ENCODE measurements around the gene PURA.

The PURA gene

GRCh38 chr5:140134277-140134935 lies 20.5 kb downstream of the PURA start:
- Histone ChIP-seq H3K79me1 (ENCODE audit: low read length) (no peaks in the 10 kb centered on the region), H2BK5ac (ENCODE audit: low read length) (no peak overlapping the region), H2BK15ac (replicated peaks; ENCODE audit: low read depth) (no peak overlapping the region), H3K4me2 (ENCODE audit: low read length) (no peak overlapping the region), H2BK120ac (ENCODE audit: low read depth, low read length) (no peak overlapping the region), H3K56ac (ENCODE audit: low read length) (no peak overlapping the region), H4K8ac (ENCODE audit: low read depth, low read length) (no peak overlapping the region), H4K5ac (ENCODE audit: low read length) (no peak overlapping the region), H3K4me3 (ENCODE audit: low read length) (no peak overlapping the region), H3K4me1 (ENCODE audit: control insufficient read depth, low read depth, low read length) (peaks cover 6% of the 10 kb centered on the region), H3K36me3 (ENCODE audit: control insufficient read depth, insufficient read depth, low read length) (no peaks in the 10 kb centered on the region), H3K27me3 (ENCODE audit: insufficient read depth, low read length, poor library complexity) (no peaks in the 10 kb centered on the region), H3K27ac (ENCODE audit: low read depth, low read length) (no peak overlapping the region), H3K9ac (ENCODE audit: low read length) (no peak overlapping the region), H3K79me2 (ENCODE audit: control insufficient read depth, insufficient read depth, low read length) (no peaks in the 10 kb centered on the region), H3K18ac (ENCODE audit: low read length) (no peak overlapping the region), H3K4ac (ENCODE audit: low read depth, low read length) (no peak overlapping the region), H2AK5ac (ENCODE audit: low read length) (no peak overlapping the region), H3K23ac (ENCODE audit: low read length) (no peak overlapping the region)
- WGBS (ENCODE audit: extremely low coverage, insufficient coverage, low lambda C conversion rate) = no CpG with 5 or more reads among the region's 2 CpGs
- DNase-seq = no peak

- no peak overlapping the region for H2AK5ac ChIP-seq (ENCODE audit: low read length)
- DNase-seq = no peak
- no peak overlapping the region for H4K5ac ChIP-seq (ENCODE audit: low read length)
- no peak overlapping the region for H2BK15ac ChIP-seq (replicated peaks; ENCODE audit: low read depth)
- H2BK120ac ChIP-seq (ENCODE audit: low read depth, low read length) = no peak overlapping the region
- H3K36me3 ChIP-seq (ENCODE audit: control insufficient read depth, insufficient read depth, low read length) = no peaks in the 10 kb centered on the region
- peaks cover 6% of the 10 kb centered on the region for H3K4me1 ChIP-seq (ENCODE audit: control insufficient read depth, low read depth, low read length)
- H3K4ac ChIP-seq (ENCODE audit: low read depth, low read length) = no peak overlapping the region
- no peak overlapping the region for H3K4me2 ChIP-seq (ENCODE audit: low read length)
- no peak overlapping the region for H3K9ac ChIP-seq (ENCODE audit: low read length)
- no peaks in the 10 kb centered on the region for H3K79me2 ChIP-seq (ENCODE audit: control insufficient read depth, insufficient read depth, low read length)
- no peaks in the 10 kb centered on the region for H3K79me1 ChIP-seq (ENCODE audit: low read length)
- no peak overlapping the region for H3K23ac ChIP-seq (ENCODE audit: low read length)
- H3K4me3 ChIP-seq (ENCODE audit: low read length) = no peak overlapping the region
- H3K56ac ChIP-seq (ENCODE audit: low read length) = no peak overlapping the region
- no peaks in the 10 kb centered on the region for H3K27me3 ChIP-seq (ENCODE audit: insufficient read depth, low read length, poor library complexity)
- no peak overlapping the region for H3K27ac ChIP-seq (ENCODE audit: low read depth, low read length)
- no peak overlapping the region for H4K8ac ChIP-seq (ENCODE audit: low read depth, low read length)
- H2BK5ac ChIP-seq (ENCODE audit: low read length) = no peak overlapping the region
- no peak overlapping the region for H3K18ac ChIP-seq (ENCODE audit: low read length)
Observed at GRCh38 chr5:140135127-140135526, 21.2 kb downstream of the PURA start.

DNA sequence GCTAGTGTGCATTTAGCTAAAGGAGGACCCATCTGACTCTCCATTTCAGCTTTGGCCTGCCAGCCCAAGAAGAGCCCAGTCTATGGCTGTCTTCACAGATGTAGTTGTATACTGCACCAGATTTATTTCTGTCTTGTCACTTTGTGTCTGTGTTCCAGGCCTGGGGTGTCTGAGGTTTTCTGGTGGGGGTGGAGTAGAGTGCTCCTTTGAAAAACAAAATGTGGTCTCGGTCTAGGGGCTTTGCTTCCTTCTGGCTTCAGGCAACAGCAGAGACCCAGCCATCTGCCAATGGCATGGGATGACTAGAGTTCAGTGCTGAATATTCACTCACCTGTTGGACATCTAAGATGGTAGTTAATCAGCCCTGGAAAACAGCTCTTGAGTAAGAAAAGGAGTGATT lies 22.7 kb downstream of the PURA start:
- Histone ChIP-seq H3K4me2 (ENCODE audit: low read length) (no peak overlapping the region), H3K79me1 (ENCODE audit: low read length) (no peaks in the 10 kb centered on the region), H3K27me3 (ENCODE audit: insufficient read depth, low read length, poor library complexity) (no peaks in the 10 kb centered on the region), H3K56ac (ENCODE audit: low read length) (no peak overlapping the region), H4K5ac (ENCODE audit: low read length) (no peak overlapping the region), H2AK5ac (ENCODE audit: low read length) (no peak overlapping the region), H3K4me3 (ENCODE audit: low read length) (no peak overlapping the region), H3K9ac (ENCODE audit: low read length) (no peak overlapping the region), H2BK15ac (replicated peaks; ENCODE audit: low read depth) (no peak overlapping the region), H3K4ac (ENCODE audit: low read depth, low read length) (no peak overlapping the region), H3K18ac (ENCODE audit: low read length) (no peak overlapping the region), H3K27ac (ENCODE audit: low read depth, low read length) (no peak overlapping the region), H3K4me1 (ENCODE audit: control insufficient read depth, low read depth, low read length) (peaks cover 2% of the 10 kb centered on the region), H3K36me3 (ENCODE audit: control insufficient read depth, insufficient read depth, low read length) (no peaks in the 10 kb centered on the region), H2BK5ac (ENCODE audit: low read length) (no peak overlapping the region), H2BK120ac (ENCODE audit: low read depth, low read length) (no peak overlapping the region), H3K79me2 (ENCODE audit: control insufficient read depth, insufficient read depth, low read length) (no peaks in the 10 kb centered on the region), H3K23ac (ENCODE audit: low read length) (no peak overlapping the region), H4K8ac (ENCODE audit: low read depth, low read length) (no peak overlapping the region)
- WGBS (ENCODE audit: extremely low coverage, insufficient coverage, low lambda C conversion rate) = no CpG with 5 or more reads among the region's 1 CpG
- no peak for DNase-seq

DNA sequence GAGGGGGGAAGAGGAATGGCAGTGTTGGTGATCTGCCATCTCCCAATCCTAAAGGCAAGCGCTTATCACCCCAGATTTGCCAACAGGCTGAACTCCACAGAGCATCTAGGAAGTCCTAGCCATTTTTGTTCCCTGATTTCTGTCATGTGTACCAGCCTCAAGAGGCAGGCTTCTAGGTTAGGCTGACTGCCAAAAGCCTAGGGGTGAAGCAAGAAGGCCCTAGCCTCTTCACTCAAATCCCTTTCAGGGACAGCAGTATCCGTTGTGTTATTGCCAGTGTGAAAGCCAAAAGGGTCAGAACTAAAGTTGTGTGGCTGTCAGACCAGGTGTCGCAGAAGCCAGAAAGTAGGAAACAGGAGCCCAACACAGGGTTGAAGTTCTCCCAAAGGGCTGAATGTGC lies 26.5 kb downstream of the PURA start:
- Histone ChIP-seq H2BK5ac (ENCODE audit: low read length) (no peak overlapping the region), H2AK5ac (ENCODE audit: low read length) (no peak overlapping the region), H2BK120ac (ENCODE audit: low read depth, low read length) (no peak overlapping the region), H2BK15ac (replicated peaks; ENCODE audit: low read depth) (no peak overlapping the region), H3K18ac (ENCODE audit: low read length) (no peak overlapping the region), H3K9ac (ENCODE audit: low read length) (no peak overlapping the region), H3K23ac (ENCODE audit: low read length) (no peak overlapping the region), H4K5ac (ENCODE audit: low read length) (no peak overlapping the region), H3K27ac (ENCODE audit: low read depth, low read length) (no peak overlapping the region), H4K8ac (ENCODE audit: low read depth, low read length) (no peak overlapping the region), H3K27me3 (ENCODE audit: insufficient read depth, low read length, poor library complexity) (peaks cover 4% of the 10 kb centered on the region), H3K4me3 (ENCODE audit: low read length) (no peak overlapping the region), H3K36me3 (ENCODE audit: control insufficient read depth, insufficient read depth, low read length) (no peaks in the 10 kb centered on the region), H3K79me1 (ENCODE audit: low read length) (no peaks in the 10 kb centered on the region), H3K79me2 (ENCODE audit: control insufficient read depth, insufficient read depth, low read length) (no peaks in the 10 kb centered on the region), H3K4me1 (ENCODE audit: control insufficient read depth, low read depth, low read length) (no peaks in the 10 kb centered on the region), H3K56ac (ENCODE audit: low read length) (no peak overlapping the region), H3K4me2 (ENCODE audit: low read length) (no peak overlapping the region), H3K4ac (ENCODE audit: low read depth, low read length) (no peak overlapping the region)
- no CpG with 5 or more reads among the region's 3 CpGs for whole genome bisulfite sequencing (ENCODE audit: extremely low coverage, insufficient coverage, low lambda C conversion rate)
- no peak for DNase-seq

DNA sequence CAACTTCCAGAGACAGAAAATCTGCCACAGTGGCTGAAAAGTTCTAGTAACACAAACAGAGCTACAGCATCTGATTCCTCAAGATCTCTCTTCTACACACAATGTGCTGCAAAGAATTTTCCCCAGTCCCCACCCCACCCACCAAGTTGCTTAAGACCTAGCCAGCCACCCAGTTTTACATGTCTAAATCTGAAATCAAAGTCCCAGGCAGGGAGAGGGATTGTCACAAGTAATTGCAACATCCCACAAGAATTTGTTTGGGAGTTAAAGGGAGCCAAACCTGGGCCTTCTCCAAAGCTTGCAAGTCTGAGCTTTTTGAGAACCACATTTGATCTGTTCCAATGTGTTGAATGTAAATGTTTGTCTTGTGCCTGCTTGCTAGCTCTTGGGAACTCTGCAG lies 27.3 kb downstream of the PURA start:
- Histone ChIP-seq H3K36me3 (ENCODE audit: control insufficient read depth, insufficient read depth, low read length) (no peaks in the 10 kb centered on the region), H3K23ac (ENCODE audit: low read length) (no peak overlapping the region)

GRCh38 chr5:140142246-140142645 lies 28.3 kb downstream of the PURA start:
- no peaks in the 10 kb centered on the region for H3K36me3 ChIP-seq (ENCODE audit: control insufficient read depth, insufficient read depth, low read length)
- no peak overlapping the region for H3K4ac ChIP-seq (ENCODE audit: low read depth, low read length)
- no peak overlapping the region for H3K23ac ChIP-seq (ENCODE audit: low read length)
- H2BK120ac ChIP-seq (ENCODE audit: low read depth, low read length) = no peak overlapping the region
- no peak overlapping the region for H3K18ac ChIP-seq (ENCODE audit: low read length)
- no peak overlapping the region for H2AK5ac ChIP-seq (ENCODE audit: low read length)
- no peak overlapping the region for H3K4me2 ChIP-seq (ENCODE audit: low read length)
- H3K9ac ChIP-seq (ENCODE audit: low read length) = no peak overlapping the region
- no peak overlapping the region for H3K4me3 ChIP-seq (ENCODE audit: low read length)
- H4K5ac ChIP-seq (ENCODE audit: low read length) = no peak overlapping the region
- H2BK15ac ChIP-seq (replicated peaks; ENCODE audit: low read depth) = no peak overlapping the region
- no peak overlapping the region for H4K8ac ChIP-seq (ENCODE audit: low read depth, low read length)
- H3K27me3 ChIP-seq (ENCODE audit: insufficient read depth, low read length, poor library complexity) = peaks cover 21% of the 10 kb centered on the region
- no peak overlapping the region for H3K27ac ChIP-seq (ENCODE audit: low read depth, low read length)
- H3K79me2 ChIP-seq (ENCODE audit: control insufficient read depth, insufficient read depth, low read length) = no peaks in the 10 kb centered on the region
- no peak for DNase-seq
- no peaks in the 10 kb centered on the region for H3K79me1 ChIP-seq (ENCODE audit: low read length)
- no peak overlapping the region for H3K56ac ChIP-seq (ENCODE audit: low read length)
- WGBS (ENCODE audit: extremely low coverage, insufficient coverage, low lambda C conversion rate) = no CpG with 5 or more reads among the region's 5 CpGs
- H3K4me1 ChIP-seq (ENCODE audit: control insufficient read depth, low read depth, low read length) = no peaks in the 10 kb centered on the region
- no peak overlapping the region for H2BK5ac ChIP-seq (ENCODE audit: low read length)

More for the DNA sequence above, 27.3 kb downstream of the PURA start:
- Histone ChIP-seq H2BK120ac (ENCODE audit: low read depth, low read length) (no peak overlapping the region), H2BK5ac (ENCODE audit: low read length) (no peak overlapping the region), H3K4me3 (ENCODE audit: low read length) (no peak overlapping the region), H3K4me2 (ENCODE audit: low read length) (no peak overlapping the region), H3K79me1 (ENCODE audit: low read length) (no peaks in the 10 kb centered on the region), H3K27ac (ENCODE audit: low read depth, low read length) (no peak overlapping the region), H3K27me3 (ENCODE audit: insufficient read depth, low read length, poor library complexity) (peaks cover 10% of the 10 kb centered on the region), H3K9ac (ENCODE audit: low read length) (no peak overlapping the region), H4K5ac (ENCODE audit: low read length) (no peak overlapping the region), H3K18ac (ENCODE audit: low read length) (no peak overlapping the region), H3K56ac (ENCODE audit: low read length) (no peak overlapping the region), H3K79me2 (ENCODE audit: control insufficient read depth, insufficient read depth, low read length) (no peaks in the 10 kb centered on the region), H4K8ac (ENCODE audit: low read depth, low read length) (no peak overlapping the region), H2BK15ac (replicated peaks; ENCODE audit: low read depth) (no peak overlapping the region), H2AK5ac (ENCODE audit: low read length) (no peak overlapping the region), H3K4ac (ENCODE audit: low read depth, low read length) (no peak overlapping the region), H3K4me1 (ENCODE audit: control insufficient read depth, low read depth, low read length) (no peaks in the 10 kb centered on the region)
- DNase-seq = no peak

Measured in mesendoderm (in vitro differentiated cells).